Kidney tubule cell (primary cell): ENCODE results near the gene IQGAP2.

Experiments
- DNase-seq: peaks from one replicate; pipeline ENCODE4 v3.0.0-alpha.2; 2018; ENCODE audit warnings: low spot score

Gene IQGAP2

DNA sequence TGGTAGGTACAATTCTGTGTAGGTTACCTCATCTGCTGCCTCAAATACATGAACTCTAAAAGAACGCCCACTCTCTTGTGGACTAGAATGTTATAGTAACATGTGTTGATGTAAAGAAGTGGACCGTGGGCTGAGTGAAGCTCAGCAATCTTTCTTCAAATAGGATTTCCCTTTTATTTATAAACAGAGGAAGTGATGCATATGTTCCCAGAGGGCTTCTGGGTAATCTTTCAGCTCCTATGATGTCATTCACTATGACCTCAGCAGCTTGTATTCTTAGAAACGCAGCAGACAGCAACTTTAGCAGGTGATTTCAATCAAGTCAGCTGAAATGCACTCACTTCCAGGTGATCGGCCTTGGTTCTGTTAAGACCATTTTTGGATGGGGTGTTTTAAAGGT, 205.7 kb downstream of the IQGAP2 start:
- DNase-seq = peak; percentile 47

DNA sequence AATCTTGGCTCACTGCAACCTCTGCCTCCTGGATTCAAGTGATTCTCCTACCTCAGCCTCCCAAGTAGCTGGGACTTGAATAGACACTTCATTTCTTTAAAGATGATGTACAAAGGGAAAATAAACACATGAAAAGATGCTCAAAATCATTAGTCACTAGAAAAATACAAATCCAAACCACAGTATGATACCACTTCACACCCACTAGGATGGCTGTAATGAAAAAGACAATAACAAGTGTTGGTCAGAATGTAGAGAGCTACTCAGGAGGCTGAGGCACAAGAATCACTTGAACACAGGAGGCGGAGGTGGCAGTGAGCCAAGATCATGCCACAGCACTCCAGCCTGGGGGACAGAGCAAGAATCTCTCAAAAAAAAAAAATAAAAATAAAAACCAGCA, 207.1 kb downstream of the IQGAP2 start:
- DNase-seq = no peak

DNA sequence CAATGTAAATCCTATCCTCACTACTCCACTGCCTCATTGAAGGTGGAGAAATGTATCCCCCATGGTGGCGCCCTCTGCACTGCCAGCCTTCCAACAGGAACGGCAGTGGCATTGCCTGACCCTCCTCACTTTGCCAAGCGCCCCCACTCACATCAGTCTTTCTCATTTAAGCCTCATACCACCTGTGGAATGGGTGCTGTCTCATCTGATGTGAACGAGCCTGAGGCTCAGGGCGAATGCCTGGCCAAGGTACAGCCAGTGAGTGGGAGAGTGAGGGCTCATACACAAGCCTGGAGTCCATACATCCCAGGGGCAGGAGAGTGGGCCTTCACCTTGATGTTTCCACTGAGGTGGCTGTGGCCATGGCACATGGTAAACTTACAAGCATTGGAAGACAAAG, 209.9 kb downstream of the IQGAP2 start:
- no peak for DNase-seq

DNA sequence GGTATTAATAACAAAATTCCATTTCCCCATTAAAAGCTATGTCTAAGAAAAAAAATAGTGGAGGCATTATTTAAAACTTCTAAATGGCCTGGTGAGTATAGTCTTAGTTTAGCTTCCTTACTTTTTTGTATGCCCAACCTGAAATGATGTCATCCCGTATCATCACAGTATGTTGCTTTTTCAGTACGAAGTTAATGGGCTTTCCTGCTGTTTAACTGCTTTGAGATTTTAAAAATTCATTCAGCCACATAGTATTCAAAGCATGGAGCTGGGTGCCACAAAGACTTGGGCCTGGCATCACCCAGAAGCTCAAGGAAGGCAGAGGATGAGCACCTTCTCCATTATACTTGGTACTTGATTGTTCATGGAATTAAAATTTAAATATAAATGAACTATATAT, 212.7 kb downstream of the IQGAP2 start:
- DNase-seq = peak; percentile 41

DNA sequence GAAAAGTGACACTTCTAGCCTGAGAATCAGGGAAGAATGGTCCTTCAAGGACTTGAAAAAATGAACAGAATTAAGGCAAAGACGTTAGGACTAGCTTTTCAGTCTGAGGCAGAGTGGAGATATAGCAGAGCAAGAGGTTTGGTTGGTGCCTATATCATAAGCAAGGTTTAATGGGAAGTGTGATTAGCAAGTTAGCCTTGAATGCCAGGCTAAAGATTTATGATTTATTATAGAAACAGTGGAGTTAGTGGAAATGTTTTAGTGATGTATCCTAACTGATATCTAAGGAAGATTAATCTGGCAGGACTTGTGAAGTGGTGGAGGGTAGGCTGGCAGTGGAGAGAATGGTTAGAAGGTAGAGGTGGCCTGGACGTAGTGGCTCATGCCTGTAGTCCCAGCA, 213.1 kb downstream of the IQGAP2 start:
- DNase-seq = no peak

DNA sequence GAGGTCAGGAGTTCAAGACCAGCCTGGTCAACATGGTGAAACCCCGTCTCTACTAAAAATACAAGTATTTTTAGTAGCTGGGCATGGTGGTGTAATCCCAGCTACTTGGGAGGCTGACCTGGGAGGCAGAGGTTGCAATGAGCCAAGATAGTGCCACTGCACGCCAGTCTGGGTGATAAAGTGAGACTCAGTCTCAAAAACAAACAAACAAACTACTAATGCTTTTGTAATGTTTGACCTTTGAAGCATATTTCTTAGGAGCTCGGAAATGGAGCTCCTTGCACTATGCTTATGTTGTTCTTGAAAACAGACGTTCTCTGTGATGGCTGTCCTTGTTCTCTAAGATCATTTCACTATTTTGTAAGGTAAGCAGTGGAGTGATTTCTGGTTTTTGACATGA, 214.1 kb downstream of the IQGAP2 start:
- DNase-seq = no peak

DNA sequence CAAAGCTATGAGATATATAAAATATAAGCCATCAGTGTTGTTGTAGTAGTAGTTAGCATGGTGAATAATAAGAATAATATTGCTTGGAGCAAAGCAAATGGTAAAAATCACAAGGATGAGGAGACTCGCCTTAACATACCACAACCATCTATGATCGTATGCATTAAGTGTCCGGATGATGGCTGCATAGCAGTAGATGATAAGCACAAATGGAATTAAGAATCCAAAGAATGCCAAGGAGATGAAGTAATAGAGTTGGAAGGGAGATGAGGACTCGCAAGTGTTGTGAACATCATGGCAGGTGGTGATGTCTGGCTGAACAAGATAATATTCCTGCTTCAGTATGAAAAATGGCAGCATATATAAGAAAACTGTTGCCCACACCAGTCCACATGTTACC, 214.6 kb downstream of the IQGAP2 start:
- peak; percentile 43 for DNase-seq

DNA sequence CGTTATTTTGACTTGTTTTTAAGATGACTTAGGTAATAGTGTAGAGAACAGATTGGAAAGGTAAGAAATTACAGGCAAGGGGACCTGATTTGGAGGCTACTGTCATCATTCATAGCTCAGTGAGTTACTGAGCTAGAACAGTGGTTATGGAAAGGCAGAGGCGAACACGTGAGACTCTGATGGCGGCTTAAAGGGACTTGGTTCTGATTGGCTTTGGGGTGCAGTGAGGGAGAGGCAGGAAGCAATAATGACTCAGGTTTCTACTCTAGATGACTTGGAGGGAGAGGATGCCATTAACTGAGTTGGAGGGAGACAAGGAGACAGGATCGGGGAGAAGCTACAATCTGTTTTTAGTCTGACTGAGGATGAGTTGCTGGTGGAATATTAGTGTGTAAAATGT, 217.1 kb downstream of the IQGAP2 start:
- DNase-seq = no peak

DNA sequence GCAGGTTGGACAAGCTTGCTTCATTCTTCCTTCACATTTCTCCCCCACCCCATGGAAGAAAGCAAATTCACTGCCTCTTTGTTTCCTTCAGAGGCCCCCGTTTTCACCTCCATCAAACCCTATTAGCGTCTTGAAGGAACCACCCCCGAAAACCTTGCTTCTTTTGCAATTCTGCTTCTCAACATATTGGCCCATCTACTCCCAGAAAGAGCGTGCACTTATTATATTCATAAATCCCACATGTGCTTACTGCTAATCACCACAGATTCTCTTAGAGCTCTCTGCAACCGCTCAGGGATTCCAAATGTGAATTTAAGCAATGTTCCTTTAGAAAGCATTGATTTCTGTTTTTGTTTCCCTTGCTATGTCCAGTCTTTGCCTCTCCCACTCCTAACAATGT, 219.0 kb downstream of the IQGAP2 start:
- no peak for DNase-seq

DNA sequence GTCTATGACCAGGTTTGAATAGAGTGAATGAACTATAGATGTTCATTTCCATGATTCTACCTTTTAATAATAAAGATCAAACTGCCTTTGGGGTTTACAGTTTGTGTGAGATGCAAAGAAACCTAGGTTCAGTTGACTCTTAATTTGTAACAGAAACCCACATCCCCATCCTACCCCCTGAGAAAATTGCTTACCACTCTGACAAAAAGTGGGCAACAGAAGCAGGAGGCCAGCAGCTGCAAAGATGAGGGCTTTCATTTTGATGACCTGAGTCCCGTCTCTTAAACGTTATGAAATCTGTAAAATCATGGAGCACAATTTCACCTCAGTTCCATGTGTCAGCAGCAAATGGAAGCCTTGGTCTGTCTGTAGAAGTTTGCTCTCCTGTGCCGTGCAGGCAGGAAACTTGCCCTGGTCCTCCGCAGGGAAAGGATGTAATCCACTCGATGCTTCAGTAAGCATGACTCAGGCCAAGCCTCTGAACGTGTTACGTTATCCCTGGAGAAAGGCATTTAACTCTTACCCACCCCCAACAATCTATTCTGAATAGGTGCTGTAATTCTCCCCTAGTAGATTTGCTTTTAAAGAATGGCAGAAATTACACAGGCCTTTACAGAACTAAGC, 220.0 kb downstream of the IQGAP2 start, which contains the start of gene F2RL2:
F2RL2 (minus strand) TSS at position 431 of the 624 bp plus-strand sequence; CDS start at position 258, 173 bp downstream.
- peak; percentile 88 for DNase-seq

DNA sequence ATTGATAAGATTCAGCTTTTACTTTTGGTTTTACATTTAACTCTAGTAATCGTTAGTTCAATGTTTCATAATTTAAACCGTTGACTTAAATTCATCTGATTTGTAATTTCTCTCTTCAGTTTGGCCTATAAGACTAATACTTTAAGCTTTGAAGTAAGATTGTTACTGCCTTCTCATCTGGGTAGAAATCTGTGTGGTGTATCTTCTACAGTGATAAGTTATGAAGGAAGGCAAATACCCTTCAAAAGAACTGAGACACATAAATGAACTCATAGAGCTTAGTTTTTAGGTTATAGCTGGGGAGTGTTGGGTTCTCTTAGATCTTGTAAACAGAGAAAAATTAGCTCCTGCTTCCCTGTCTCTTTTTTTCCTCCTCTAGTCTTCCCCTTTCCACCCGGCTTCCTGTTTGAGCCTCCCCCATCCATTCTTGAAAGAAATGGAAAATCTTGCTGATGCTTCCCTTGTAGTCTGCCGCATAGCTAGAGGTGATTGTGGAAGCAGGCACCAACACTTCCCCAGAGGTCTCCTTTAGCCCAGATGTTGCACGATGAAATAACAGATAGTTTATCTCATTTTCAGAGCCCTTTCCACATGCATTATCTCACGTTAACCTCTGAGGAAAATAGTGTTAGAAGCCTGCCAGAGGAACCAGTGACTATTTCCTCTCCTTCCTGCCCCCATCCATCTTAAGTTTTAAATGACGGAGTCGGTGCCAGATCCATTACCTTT, 222.2 kb downstream of the IQGAP2 start:
- DNase-seq = no peak

DNA sequence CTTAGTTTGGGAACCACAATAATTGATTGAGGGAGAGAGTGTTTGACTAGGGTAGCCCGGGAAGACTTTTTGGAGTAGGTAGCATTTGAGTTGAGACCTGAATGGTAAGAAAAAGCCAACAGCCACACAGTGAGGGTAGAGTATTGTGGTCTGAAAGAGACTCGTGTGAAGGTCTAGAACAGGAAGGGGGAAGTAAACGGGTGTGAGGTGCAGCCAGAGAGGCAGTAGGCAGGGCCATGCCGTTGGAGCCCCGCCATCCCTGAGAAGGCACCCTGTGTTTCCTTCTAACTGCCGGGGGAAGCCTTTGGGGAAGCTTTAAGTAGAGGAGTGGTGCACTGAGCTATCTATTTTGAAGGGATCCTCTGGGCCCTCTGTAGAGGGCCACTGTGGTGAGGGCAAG, 223.7 kb downstream of the IQGAP2 start:
- no peak for DNase-seq

DNA sequence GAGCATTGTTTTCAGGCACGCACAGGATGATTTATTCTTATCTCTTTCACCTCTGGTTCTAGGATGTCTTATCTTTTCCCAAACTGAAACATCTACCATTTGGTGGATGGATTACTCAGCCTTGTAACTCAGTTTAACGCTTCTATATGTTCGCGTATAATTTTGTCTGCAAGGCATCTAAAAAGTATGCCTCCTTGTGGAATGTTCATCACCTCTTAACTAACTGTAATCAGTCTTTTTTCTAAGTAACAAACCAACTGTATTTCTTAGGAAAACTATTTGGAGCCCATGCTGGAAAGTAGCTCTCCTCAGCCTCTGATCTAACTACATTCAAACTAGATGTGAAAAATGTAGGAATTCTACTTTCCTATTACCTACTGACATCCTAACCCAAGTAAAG, 231.6 kb downstream of the IQGAP2 start:
- no peak for DNase-seq

DNA sequence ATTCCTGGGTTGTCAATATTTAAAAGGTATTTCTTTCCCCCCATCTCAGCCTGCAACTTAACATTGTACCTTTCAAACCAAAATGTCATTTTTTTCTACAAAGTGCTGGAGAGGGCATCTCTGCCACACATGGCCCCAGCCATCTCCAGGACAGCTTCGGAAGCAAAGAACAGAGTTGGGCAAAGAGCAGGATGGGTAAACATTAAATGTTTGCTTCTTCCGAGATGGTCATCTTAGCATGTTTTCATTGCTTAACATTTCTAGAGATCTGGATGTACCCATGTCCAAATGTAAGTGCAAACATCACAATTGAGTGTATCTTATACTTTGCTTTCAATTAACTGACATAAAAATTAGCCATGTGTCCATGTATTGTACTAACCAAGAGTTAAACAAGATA, 234.4 kb downstream of the IQGAP2 start:
- DNase-seq = no peak

DNA sequence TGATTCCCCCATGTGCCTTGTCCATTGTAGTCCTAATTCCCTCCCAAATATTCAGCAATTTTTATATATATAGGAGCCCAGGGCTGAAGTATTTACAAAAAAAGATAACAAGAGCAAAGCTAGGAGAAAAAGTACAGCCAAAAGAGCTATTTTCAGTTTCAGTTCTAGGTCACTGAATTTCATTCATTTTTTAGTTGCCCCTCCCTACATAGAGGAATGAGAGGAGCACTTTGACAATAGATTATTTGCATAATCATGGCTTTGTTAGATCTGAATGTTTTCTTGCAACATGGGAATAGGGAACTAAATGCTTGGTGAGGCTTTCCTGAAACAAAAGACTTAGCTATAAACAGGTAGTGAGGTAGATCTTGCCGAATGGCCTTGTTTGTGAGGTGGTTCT, 235.4 kb downstream of the IQGAP2 start:
- DNase-seq = no peak

DNA sequence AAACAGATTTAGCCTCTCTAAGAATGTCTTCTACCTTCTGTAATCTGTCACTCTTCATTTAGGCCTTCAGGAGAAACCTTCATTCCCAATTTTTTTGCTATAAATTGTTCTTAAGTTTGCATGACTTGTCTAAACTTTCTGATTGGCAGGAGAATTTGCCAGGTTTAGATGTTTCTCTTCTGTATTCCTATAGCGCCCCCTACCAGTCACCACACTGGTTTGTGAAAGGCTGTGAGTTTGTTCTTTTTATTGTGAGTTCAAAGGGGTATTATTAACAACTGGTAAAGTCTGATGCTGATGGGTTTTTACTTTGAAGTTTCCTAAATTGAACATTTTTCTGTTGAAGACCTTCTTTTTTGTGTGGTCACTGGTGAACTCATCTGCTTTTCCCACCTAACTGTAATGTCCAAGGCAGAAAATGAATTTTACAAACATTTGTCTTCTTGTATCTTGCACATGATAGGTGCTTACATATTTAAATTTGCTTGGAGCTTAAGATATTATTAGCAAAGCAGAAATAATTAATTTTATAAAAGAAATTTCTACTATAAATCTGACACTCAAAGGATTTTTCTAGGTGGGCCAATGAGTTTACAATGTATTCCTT, 238.5 kb downstream of the IQGAP2 start:
- DNase-seq = peak; percentile 70

DNA sequence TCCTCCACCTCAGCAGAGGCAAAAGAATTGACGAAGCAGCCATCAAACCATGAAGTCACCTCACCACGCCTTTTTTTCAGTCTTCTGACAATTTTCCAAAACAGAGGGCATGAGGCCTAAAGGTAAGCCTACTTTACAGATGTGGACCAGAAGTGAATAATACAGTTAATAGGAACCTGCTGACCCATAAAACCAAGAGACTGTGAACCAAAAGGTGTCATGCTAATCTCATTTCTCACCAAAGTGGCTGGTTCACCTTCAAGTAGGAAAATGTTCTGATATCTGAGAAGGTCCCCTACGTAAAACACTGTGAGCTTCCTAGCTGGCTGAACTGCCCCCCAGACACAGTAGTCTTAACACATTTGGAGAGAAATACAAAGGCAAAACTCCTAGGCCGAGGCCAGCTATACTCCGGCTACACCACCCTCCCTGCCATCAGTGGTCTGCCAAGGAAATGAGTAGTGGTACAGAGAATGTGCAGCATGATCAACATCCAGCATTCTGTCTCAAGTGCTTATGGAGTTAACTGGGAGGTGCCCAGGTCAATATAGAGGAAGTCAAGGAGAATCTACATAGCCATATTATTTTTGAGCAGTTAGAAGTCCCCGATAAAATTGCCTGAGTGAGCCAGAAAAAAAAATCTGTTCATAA, 239.4 kb downstream of the IQGAP2 start:
- DNase-seq = peak; percentile 13

DNA sequence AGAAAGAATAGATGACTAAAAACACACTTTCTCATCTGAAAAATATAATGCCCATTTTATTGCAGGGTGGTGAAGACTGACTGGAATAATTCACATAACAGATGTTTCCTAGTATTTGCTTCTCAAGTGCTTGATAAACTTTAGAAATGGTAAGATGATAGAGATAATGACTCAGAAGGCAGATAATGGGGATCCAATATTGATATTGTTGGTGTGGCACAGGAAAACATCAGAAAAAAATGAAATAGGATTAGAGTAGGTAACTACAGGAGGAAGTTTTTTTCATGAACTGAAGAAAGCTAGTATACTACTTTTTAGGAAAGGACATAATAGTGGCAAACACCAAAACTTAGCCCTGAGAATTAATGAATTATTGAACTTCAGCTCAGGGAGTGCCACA, 240.3 kb downstream of the IQGAP2 start:
- DNase-seq = no peak

DNA sequence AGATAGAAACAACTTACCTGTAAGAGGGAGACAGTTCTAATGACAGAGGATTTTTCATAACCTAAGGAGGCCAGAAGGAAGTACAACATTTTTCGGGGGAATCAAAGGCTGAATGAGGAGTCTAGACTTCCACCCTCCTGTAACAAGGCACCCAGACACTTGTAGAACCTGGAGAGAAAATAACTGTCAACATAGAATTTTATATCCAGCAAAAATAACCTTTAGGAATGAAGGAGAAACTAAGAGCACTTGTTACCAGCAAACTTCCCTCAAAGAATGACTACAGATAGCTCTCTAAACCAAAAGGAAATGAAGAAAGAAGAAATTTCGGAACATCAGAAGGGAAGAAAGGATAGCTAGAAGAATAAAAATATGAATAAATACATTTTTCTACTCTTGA, 246.1 kb downstream of the IQGAP2 start:
- DNase-seq = no peak

DNA sequence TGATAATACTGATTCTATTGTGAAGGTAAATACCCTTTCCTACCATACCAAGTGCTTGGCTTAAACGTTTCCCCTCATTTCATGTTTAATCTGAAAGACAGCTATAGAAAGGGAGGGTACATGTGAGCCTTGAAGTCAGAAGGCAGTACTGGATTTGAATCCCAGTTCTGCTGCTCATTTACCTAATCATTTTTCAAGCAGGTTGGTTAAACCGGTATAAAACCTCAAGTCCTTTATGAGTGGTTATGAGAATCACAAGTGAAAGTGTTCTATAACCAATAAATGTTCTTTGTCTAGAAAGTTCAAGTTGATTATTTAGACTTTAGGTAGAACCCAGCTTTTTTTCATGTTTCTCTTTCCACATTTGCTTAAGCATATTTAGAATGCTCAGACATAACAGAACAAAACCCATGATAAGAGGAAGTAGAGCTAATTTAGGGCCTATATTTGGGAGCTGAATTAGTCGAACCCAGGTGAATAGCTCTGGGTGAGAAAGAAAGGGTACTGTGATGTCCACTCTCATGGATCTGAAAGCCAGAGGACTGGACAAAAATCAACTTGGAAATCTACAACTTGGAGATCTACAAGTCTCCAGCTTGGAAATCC, 249.8 kb downstream of the IQGAP2 start:
- DNase-seq = no peak

DNA sequence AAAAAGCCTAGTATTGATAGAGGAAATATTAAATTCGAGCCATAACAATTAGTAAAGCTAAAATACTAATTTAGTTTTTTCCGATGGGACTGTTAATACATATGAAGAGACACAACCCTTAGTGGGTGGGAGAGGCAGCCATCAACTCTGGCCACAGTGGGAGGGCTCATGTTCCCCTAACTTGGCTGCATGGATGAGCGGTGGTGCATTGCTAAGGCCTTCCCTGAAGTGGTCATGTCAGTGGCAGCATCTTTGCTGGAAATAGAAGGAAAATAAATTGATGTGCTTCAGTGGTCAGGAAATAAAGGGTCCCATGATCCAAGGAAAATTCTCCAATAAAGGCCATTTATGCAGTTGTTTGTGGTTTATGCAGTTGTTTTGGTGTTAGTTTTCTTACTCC, 254.0 kb downstream of the IQGAP2 start:
- peak; percentile 60 for DNase-seq

DNA sequence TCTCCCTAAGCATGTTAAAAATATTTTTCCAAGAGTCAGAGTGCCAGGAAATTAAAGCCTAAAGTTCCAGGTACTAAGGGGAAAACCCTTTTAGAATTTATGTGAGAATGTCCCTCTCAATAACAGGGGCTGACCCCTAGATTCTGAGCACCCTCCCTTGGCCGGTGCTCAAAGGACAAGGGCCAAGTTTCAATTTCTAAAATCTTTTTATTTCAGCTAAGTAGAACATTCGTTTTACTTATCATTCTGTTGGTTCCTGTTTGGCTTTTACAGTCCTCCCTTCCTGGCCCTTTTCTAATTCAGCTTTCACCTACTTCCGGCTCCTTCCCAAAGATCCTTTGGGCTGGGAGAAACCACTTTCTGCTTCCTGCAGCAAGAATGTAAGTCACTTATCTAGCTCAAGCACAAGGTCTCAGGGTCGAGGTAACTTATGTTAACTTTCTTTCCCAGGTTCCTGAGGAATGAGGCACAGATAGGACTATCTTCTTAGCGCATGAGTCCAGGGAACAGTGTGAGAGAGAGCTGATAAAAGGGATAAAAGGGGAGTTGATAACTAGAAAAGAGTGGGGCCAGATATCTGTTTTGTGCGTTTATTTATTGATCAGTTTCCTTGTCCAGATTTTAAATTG, 254.7 kb downstream of the IQGAP2 start:
- no peak for DNase-seq
